ENCODE results near the gene MED16. TPM values are rescaled to one million over a fixed set of nuclear protein-coding genes. Genes with fewer than 3 reads are reported as not detected.

MED16 gene
- total RNA-seq, 4 donors from 2014 or later, result 41.7 to 62.3 (median 45.5) TPM

- TF ChIP-seq CTCF (IDR thresholded peaks at IDR 0.05) (no peak), POLR2A (IDR thresholded peaks at IDR 0.05) (no peak)
- WGBS, 2 donors, result 91 to 92% methylated on average over 30 of the region's 30 CpGs
- no peak overlapping the region for H3K4me3 ChIP-seq (ENCODE audit: low read depth, poor library complexity, severe bottlenecking)
- intact Hi-C loops (cut with DNase I; ENCODE audit: low total_unique reads), result no loop called here
- DNase-seq (ENCODE audit: low spot score in 2 of 2), result no peak
Observed at GRCh38 chr19:888581-889385, 4.2 kb downstream of the MED16 start.

GRCh38 chr19:887599-887998 is 5.4 kb downstream of the MED16 start:
- H3K4me3 ChIP-seq (ENCODE audit: low read depth, poor library complexity, severe bottlenecking), result no peak overlapping the region
- intact Hi-C loops (cut with DNase I; ENCODE audit: low total_unique reads), result no loop called here
- TF ChIP-seq POLR2A (IDR thresholded peaks at IDR 0.05), result no peak
- TF ChIP-seq CTCF (IDR thresholded peaks at IDR 0.05), result no peak
- DNase-seq (ENCODE audit: low spot score in 2 of 2), result no peak
- WGBS, 2 donors, result 93 to 94% methylated on average over 10 of the region's 10 CpGs

GRCh38 chr19:887072-887471 is 5.9 kb downstream of the MED16 start:
- no peak for DNase-seq (ENCODE audit: low spot score in 2 of 2)
- no peak overlapping the region for H3K4me3 ChIP-seq (ENCODE audit: low read depth, poor library complexity, severe bottlenecking)
- 83 to 88% methylated on average over 16 of the region's 16 CpGs for WGBS, 2 donors
- intact Hi-C loops (cut with DNase I; ENCODE audit: low total_unique reads), result no loop called here
- TF ChIP-seq POLR2A (IDR thresholded peaks at IDR 0.05) (no peak), CTCF (IDR thresholded peaks at IDR 0.05) (no peak)

GRCh38 chr19:885536-886224 is 7.3 kb downstream of the MED16 start:
- DNase-seq (ENCODE audit: low spot score in 2 of 2), result no peak
- H3K4me3 ChIP-seq (ENCODE audit: low read depth, poor library complexity, severe bottlenecking), result no peak overlapping the region
- 90 to 92% methylated on average over 63 to 64 of the region's 64 CpGs for WGBS, 2 donors
- TF ChIP-seq CTCF (IDR thresholded peaks at IDR 0.05), result no peak
- no peak for TF ChIP-seq POLR2A (IDR thresholded peaks at IDR 0.05)
- intact Hi-C loops (cut with DNase I; ENCODE audit: low total_unique reads), result no loop called here

GRCh38 chr19:884420-885211 is 8.4 kb downstream of the MED16 start:
- 90 to 93% methylated on average over 38 to 44 of the region's 51 CpGs for WGBS, 2 donors
- intact Hi-C loops (cut with DNase I; ENCODE audit: low total_unique reads), result no loop called here
- TF ChIP-seq POLR2A (IDR thresholded peaks at IDR 0.05), result no peak
- no peak for TF ChIP-seq CTCF (IDR thresholded peaks at IDR 0.05)
- H3K4me3 ChIP-seq (ENCODE audit: low read depth, poor library complexity, severe bottlenecking), result no peak overlapping the region
- DNase-seq (ENCODE audit: low spot score in 2 of 2), result no peak

Data from lower leg skin (tissue), 4 donors.